ENCODE results near the gene PIGN. TPM values are rescaled to one million over a fixed set of nuclear protein-coding genes. Genes with fewer than 3 reads are reported as not detected.
A peak's percentile ranks its signal among the peaks of the same experiment; 100 is the strongest.

PIGN gene
- total RNA-seq, 6 experiments from 2014 or later: 8.2 to 17.8 (median 13.0) TPM

DNA sequence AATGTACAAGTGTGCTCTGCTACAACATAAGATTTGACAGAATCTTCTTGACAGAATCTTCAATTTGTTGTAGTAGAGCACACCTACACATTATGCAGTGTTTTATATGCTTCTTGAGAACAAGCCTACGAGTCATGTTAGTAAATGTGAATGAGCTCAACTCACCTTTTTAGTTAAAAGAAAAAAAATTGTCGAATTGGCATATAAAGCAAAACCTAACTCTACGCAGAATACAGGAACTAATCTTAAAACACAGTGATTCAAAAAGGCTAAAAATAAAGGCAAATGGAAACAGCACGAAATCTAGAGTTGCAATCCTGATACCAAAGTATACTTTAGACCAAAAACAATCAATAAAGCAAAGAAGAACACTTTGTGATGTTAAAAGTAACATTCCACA lies 87.9 kb downstream of the PIGN start:
- DNase-seq: no peak
- Histone ChIP-seq H3K4me3 (no peak overlapping the region), H3K9me3 (no peaks in the 10 kb centered on the region), H3K27ac (no peak overlapping the region), H3K36me3 (no peaks in the 10 kb centered on the region), H3K27me3 (no peaks in the 10 kb centered on the region), H3K4me1 (no peaks in the 10 kb centered on the region)
- intact Hi-C loops (cut with DNase I): no loop called here
- ATAC-seq: no peak
- 69% methylated on average over 4 of the region's 4 CpGs for WGBS (ENCODE audit: insufficient coverage, low coverage, low lambda C conversion rate, missing lambda C conversion rate)
- TF ChIP-seq POLR2A (IDR thresholded peaks at IDR 0.05): no peak
- TF ChIP-seq, protein P1, sequence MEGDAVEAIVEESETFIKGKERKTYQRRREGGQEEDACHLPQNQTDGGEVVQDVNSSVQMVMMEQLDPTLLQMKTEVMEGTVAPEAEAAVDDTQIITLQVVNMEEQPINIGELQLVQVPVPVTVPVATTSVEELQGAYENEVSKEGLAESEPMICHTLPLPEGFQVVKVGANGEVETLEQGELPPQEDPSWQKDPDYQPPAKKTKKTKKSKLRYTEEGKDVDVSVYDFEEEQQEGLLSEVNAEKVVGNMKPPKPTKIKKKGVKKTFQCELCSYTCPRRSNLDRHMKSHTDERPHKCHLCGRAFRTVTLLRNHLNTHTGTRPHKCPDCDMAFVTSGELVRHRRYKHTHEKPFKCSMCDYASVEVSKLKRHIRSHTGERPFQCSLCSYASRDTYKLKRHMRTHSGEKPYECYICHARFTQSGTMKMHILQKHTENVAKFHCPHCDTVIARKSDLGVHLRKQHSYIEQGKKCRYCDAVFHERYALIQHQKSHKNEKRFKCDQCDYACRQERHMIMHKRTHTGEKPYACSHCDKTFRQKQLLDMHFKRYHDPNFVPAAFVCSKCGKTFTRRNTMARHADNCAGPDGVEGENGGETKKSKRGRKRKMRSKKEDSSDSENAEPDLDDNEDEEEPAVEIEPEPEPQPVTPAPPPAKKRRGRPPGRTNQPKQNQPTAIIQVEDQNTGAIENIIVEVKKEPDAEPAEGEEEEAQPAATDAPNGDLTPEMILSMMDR (IDR thresholded peaks at IDR 0.05): no peak

DNA sequence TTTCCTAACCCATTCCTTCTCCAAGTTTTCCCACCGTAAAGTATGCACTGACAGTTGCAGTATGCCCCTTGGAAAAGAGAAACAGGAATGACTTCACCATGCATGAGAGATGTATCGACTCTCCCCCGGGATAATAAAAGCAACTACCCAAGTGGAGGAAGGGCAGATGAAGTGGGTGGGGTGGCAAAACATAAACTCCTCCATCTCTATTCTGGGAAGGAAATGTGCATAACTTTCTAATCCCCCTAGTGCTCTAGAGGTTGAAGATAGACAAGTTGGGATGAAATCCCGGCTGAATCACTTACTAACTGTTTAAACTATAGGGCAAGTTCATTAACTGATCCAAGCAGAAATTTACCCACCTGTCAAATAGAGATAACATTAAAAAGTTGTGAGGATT lies 89.2 kb downstream of the PIGN start:
- Histone ChIP-seq H3K27ac (no peak overlapping the region), H3K36me3 (no peaks in the 10 kb centered on the region), H3K9me3 (no peaks in the 10 kb centered on the region), H3K27me3 (no peaks in the 10 kb centered on the region), H3K4me1 (no peaks in the 10 kb centered on the region), H3K4me3 (no peak overlapping the region)
- DNase-seq: no peak
- TF ChIP-seq, protein P1 (IDR thresholded peaks at IDR 0.05): no peak
- 90% methylated on average over 4 of the region's 4 CpGs for WGBS (ENCODE audit: insufficient coverage, low coverage, low lambda C conversion rate, missing lambda C conversion rate)
- intact Hi-C loops (cut with DNase I): no loop called here
- no peak for ATAC-seq

DNA sequence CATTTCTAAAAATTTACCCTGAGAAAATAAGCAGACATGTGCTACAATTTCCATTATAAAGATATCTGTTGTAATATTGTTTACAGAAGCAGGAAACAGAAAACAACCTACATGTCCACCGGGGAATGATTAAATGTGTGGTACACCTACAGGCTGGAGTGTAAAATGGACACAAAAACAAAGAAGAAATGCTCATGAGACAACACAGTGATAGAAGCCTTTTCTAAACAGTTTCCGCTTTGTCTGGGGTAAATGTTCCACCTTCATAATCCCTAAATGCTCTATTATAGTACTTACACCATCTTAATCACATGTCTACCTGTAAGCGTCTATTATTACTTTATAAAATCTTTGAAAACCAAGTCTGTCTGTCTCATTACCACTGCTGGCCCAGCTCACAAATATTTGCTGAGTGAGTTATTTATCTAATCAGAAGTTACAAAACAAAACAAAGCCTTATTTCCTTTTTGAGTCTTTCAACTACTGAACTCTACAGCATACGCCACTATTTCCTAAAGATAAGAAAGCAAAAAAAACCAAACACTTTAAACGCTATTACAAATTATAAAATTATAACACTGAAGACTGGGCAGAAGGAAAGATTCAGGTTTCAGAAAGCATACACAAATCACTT lies 95.3 kb downstream of the PIGN start:
- TF ChIP-seq POLR2A (IDR thresholded peaks at IDR 0.05): no peak
- TF ChIP-seq, protein P1 (IDR thresholded peaks at IDR 0.05): no peak
- peaks cover 0 to 14% (median 6%) of the 10 kb centered on the region in 4 donors for H3K4me1 ChIP-seq
- H3K9me3 ChIP-seq: no peaks in the 10 kb centered on the region
- peak; percentile 79 to 96 (median 91) for ATAC-seq
- peak overlapping the region in 2 of 3 donors; percentile 45 to 67 for H3K27ac ChIP-seq
- no peaks in the 10 kb centered on the region for H3K27me3 ChIP-seq
- no peaks in the 10 kb centered on the region for H3K36me3 ChIP-seq
- no peak for DNase-seq
- intact Hi-C loops (cut with DNase I): no loop called here
- no peak overlapping the region for H3K4me3 ChIP-seq
- WGBS (ENCODE audit: insufficient coverage, low coverage, low lambda C conversion rate, missing lambda C conversion rate): 38% methylated on average over 5 of the region's 5 CpGs

DNA sequence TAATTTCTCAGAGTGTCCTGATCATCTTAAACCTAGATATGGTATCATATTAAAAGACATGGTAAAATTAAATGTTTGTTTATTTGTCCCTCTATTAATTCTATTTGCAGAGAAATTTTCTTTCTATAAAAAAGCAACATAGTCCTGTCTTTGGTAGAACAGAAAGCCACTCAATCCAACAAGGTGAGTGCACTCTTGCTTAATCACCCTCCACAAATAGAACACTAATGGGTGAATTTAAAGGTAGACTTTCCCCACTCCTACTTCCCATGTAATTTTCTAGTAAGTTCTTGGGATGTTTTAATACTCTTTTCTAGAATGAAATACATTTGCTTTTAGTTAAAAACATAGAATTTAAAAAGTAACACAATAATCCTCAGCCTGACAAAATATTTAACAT lies 97.7 kb downstream of the PIGN start:
- Histone ChIP-seq H3K9me3 (no peaks in the 10 kb centered on the region), H3K4me1 (peaks cover 0 to 14% (median 6%) of the 10 kb centered on the region in 4 donors), H3K4me3 (no peak overlapping the region), H3K36me3 (no peaks in the 10 kb centered on the region), H3K27ac (no peak overlapping the region), H3K27me3 (no peaks in the 10 kb centered on the region)
- TF ChIP-seq POLR2A (IDR thresholded peaks at IDR 0.05): no peak
- TF ChIP-seq, protein P1 (IDR thresholded peaks at IDR 0.05): no peak
- intact Hi-C loops (cut with DNase I): no loop called here
- DNase-seq: no peak
- ATAC-seq: peak; percentile 74 to 79 (median 78)

DNA sequence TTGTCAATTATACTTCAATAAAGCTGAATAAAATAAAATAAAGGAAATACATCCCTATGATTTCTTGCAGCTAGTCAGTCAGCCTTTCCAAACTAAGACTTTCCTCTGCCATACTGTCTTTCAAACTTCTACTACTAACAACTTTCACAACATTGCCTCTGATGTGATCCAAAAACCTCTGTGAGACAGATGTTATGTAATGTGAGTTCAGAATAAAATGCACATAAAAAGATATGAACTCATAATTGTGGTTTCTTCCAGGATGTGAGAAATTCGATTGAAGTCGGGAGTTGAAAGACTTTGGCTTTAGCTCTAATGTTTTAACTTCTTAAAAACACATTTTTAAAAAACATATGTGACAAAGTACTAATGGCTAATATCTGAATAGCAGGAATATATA lies 98.7 kb downstream of the PIGN start:
- no peaks in the 10 kb centered on the region for H3K9me3 ChIP-seq
- H3K27me3 ChIP-seq: no peaks in the 10 kb centered on the region
- DNase-seq: no peak
- TF ChIP-seq POLR2A (IDR thresholded peaks at IDR 0.05): no peak
- TF ChIP-seq, protein P1 (IDR thresholded peaks at IDR 0.05): no peak
- intact Hi-C loops (cut with DNase I): no loop called here
- H3K27ac ChIP-seq: no peak overlapping the region
- ATAC-seq: no peak
- H3K36me3 ChIP-seq: no peaks in the 10 kb centered on the region
- H3K4me3 ChIP-seq: no peak overlapping the region
- peaks cover 0 to 14% (median 6%) of the 10 kb centered on the region in 4 donors for H3K4me1 ChIP-seq
- 92% methylated on average over 2 of the region's 2 CpGs for WGBS (ENCODE audit: insufficient coverage, low coverage, low lambda C conversion rate, missing lambda C conversion rate)
